H7 (cell line): Measurements from ENCODE around the gene FRYL. TPM values are rescaled to one million over a fixed set of nuclear protein-coding genes. Genes with fewer than 3 reads are reported as not detected.

Experiments
- DNase-seq: peaks from one replicate; pipeline ENCODE4 v3.0.0; 2012
- H3K27me3 ChIP-seq: 2 replicates; pipeline ENCODE4 v1.6.0; 2011; ENCODE audit warnings: mild to moderate bottlenecking, low read length; ENCODE audit not compliant: control insufficient read depth, insufficient read depth
- H3K36me3 ChIP-seq: replicated peaks from 2 replicates; pipeline ENCODE4 v1.5.1; 2011; ENCODE audit warnings: low read length; ENCODE audit not compliant: control insufficient read depth, insufficient read depth
- H3K4me3 ChIP-seq: 2 replicates; pipeline ENCODE4 v1.5.1; 2011; ENCODE audit warnings: low read depth, mild to moderate bottlenecking, control low read depth, low read length, moderate library complexity; ENCODE audit not compliant: insufficient read depth
- total RNA-seq: library from RNA; depleted of rRNA; stranded (reverse); fragments of >200 nt; shearing (Covaris generic); gene quantifications from 2 replicates; pipeline ENCODE4 v1.2.3, GENCODE V29; 2014

FRYL gene
- total RNA-seq, 1 experiment from 2014 or later: 24.3 TPM

- no peak overlapping the region for H3K4me3 ChIP-seq
- no peaks in the 10 kb centered on the region for H3K36me3 ChIP-seq
- no peak for DNase-seq
- no peaks in the 10 kb centered on the region for H3K27me3 ChIP-seq
These were observed 16.3 kb upstream of the FRYL start for GRCh38 chr4:48796191-48796926.

GRCh38 chr4:48795108-48795507, 15.0 kb upstream of the FRYL start:
- no peaks in the 10 kb centered on the region for H3K27me3 ChIP-seq
- no peak for DNase-seq

GRCh38 chr4:48792348-48793006, 12.4 kb upstream of the FRYL start:
- Histone ChIP-seq H3K36me3 (no peaks in the 10 kb centered on the region), H3K27me3 (no peaks in the 10 kb centered on the region), H3K4me3 (no peak overlapping the region)
- DNase-seq: no peak

More at GRCh38 chr4:48795108-48795507, 15.0 kb upstream of the FRYL start:
- Histone ChIP-seq H3K4me3 (no peak overlapping the region), H3K36me3 (no peaks in the 10 kb centered on the region)

GRCh38 chr4:48791313-48791712, 11.2 kb upstream of the FRYL start:
- H3K4me3 ChIP-seq: no peak overlapping the region
- H3K27me3 ChIP-seq: no peaks in the 10 kb centered on the region
- no peak for DNase-seq
- H3K36me3 ChIP-seq: no peaks in the 10 kb centered on the region

DNA sequence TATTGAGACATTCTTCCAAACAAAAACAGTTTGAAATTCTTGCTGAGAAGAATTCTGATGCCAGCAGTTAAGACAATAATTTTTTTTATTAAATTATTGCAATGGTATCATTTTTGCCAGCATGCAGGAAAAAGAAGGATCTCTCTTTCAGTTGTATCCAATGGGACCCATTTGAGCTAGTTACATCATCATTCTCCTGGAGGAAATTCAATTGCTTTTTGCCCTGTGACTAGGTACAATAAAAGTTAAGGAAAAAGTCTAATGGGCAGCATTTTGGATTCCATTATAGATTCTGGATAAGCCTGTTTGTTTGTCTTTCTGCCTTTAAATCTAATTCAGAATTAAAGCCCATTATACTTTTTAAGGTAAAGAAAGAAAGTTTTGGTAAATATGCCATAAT, 10.5 kb upstream of the FRYL start:
- H3K4me3 ChIP-seq: no peak overlapping the region
- DNase-seq: no peak
- no peaks in the 10 kb centered on the region for H3K27me3 ChIP-seq
- no peaks in the 10 kb centered on the region for H3K36me3 ChIP-seq

GRCh38 chr4:48787056-48787455, 7.0 kb upstream of the FRYL start:
- Histone ChIP-seq H3K36me3 (no peaks in the 10 kb centered on the region), H3K27me3 (no peaks in the 10 kb centered on the region), H3K4me3 (no peak overlapping the region)
- DNase-seq: no peak

DNA sequence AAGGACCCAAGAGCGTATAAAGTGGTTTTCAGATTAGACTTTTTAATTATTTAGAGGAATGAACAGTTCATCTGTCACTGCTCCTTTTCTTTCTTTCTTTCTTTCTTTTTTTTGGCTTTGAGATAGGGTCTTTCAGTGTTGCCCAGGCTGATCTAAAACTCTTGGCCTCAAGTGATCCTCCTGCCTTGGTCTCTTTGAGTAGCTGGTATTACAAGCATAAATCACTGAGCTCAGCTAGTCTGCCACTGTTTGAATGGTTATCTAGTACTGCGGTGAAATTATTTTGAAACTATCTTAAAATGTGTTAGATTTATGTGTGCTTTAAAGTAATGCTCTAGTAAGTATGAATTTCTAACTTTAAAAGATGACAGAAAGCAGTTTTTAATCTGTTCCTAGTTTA, 6.5 kb upstream of the FRYL start:
- no peaks in the 10 kb centered on the region for H3K27me3 ChIP-seq
- no peak overlapping the region for H3K4me3 ChIP-seq
- DNase-seq: no peak
- H3K36me3 ChIP-seq: no peaks in the 10 kb centered on the region

DNA sequence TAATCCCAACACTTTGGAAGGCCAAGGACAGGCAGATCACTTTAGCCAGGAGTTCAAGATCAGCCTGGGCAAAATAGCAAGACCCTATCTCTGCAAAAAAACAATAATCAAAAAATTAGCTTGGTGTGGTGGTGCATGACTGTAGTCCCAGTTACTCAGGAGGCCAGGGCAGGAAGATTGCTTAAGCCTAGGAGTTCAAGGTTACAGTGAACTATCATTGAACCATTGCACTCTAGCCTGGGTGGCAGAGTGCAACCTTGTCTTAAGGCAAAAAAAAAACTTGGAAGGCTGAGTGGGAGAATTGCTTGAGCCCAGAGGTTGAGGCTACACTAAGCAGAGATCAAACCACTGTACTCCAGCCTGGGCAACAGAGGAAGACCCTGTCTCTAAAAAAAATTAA, 5.2 kb upstream of the FRYL start:
- Histone ChIP-seq H3K36me3 (no peaks in the 10 kb centered on the region), H3K27me3 (no peaks in the 10 kb centered on the region), H3K4me3 (no peak overlapping the region)
- DNase-seq: no peak

DNA sequence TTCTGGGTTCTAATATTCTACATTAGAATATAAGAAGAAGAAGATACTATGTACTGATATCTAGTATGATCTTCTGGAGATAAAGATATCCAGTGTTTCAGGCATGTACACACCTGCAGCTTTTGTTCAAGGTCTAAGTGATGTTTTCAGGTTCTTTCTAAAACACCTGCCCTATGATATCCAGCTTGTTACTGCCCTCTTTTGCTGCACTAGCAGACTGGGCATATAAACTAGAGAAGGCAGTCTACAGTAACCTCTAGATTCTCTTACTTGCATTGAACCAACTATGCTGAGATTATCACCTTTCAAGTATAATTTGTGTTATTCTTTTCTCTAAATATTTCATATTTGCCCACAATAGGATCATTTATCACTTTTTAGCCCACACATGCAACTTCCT, 1.9 kb upstream of the FRYL start:
- no peaks in the 10 kb centered on the region for H3K27me3 ChIP-seq
- H3K4me3 ChIP-seq: no peak overlapping the region
- no peaks in the 10 kb centered on the region for H3K36me3 ChIP-seq
- DNase-seq: no peak

DNA sequence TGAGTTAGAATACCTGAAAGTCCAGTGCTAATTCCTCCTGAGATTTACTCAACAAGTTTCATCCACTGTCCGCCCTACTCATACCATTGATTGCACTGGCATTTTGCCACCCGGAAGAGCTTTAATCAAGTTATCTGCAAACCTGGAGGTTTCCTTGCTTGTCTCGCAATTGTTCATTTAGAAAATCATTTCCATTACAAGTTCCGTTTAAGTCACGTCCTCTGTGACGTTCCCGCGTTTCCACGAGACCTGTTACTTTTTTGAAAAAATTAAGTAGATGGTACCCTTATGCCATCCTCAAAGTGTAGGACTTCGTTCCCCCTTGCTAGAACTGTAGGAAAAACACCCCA, 761 bp upstream of the FRYL start:
- no peaks in the 10 kb centered on the region for H3K36me3 ChIP-seq
- no peak for DNase-seq

GRCh38 chr4:48779095-48779997, 733 bp downstream of the FRYL start:
- H3K27me3 ChIP-seq: no peaks in the 10 kb centered on the region
- no peaks in the 10 kb centered on the region for H3K36me3 ChIP-seq
- peak overlapping the region; percentile 90 for H3K4me3 ChIP-seq
- peak; percentile 79 for DNase-seq

More for the DNA sequence above, 761 bp upstream of the FRYL start:
- no peaks in the 10 kb centered on the region for H3K27me3 ChIP-seq
- H3K4me3 ChIP-seq: peak overlapping the region; percentile 47

GRCh38 chr4:48778431-48779094, 1.5 kb downstream of the FRYL start:
- Histone ChIP-seq H3K36me3 (no peaks in the 10 kb centered on the region), H3K27me3 (no peaks in the 10 kb centered on the region), H3K4me3 (peak overlapping the region; percentile 90)
- DNase-seq: no peak

DNA sequence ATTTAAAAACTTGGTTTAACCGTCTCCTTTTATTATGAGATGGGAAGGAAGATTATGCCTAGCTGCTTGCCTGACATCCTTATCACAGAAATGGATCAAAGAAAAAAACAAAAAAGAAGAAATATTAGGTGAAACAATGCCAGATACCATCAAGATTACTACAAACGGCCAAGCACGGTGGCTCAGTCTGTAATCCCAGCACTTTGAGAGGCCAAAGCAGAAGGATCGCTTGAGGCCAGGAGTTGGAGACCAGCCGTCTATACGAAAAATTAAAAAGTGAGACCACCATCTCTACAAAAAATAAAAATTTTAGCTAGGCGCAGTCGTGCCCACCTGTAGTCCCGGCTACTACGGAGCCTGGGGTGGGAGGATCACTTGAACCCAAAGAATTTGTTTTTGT, 2.3 kb downstream of the FRYL start:
- H3K27me3 ChIP-seq: no peaks in the 10 kb centered on the region
- no peak for DNase-seq
- no peaks in the 10 kb centered on the region for H3K36me3 ChIP-seq
- no peak overlapping the region for H3K4me3 ChIP-seq
